ENCODE data around the gene NLRP3. TPM values are rescaled to one million over a fixed set of nuclear protein-coding genes. Genes with fewer than 3 reads are reported as not detected.

The NLRP3 gene
- total and polyA plus RNA-seq, 2 experiments from 2014 or later, result 0.42 TPM; not detected in 1

DNA sequence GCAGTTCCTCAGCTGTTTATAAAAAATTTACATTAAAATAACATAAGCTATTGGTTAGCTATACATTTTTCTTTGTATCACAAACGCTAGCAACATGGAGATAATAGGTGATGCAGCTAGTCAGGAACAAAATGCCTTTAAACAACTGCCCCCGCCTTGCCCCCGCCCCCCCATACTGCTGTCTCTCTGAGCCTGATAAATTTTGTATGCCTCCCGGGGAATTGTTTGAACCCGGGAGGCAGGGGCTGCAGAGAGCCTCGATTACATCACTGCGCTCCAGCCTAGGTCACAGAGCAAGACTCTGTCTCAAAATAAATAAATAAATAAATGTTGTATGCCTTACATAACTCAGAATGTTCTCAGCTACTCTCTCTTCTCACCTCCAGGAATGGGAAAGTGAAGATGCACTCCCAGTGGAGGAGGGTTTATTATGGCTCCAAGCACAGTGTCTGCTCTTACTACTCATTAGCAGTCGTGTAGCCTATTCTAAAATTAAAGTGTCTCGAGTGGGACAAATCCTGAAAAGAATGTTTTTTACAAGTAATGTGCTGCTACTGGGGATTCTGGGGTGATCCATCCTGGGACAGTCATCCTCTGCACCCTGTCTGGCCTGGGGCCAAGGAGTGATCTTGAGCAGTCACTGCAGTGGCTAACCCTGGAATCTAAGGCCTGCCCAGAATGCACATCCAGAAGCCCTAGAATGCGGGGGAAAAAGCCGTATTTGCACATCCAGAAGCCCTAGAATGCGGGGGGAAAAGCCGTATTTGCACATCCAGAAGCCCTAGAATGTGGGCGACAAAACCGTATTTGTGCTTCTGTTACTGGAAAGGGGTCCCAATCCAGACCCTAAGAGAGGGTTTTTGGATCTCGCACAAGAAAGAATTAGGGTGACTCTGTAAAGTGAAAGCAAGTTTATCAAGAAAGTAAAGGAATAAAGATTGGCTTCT, 44.9 kb upstream of the NLRP3 start (continued):
- TF ChIP-seq NANOG (IDR thresholded peaks at IDR 0.05; ENCODE audit: borderline replicate concordance) (no peak), EZH2 (IDR thresholded peaks at IDR 0.05; ENCODE audit: low read depth, unreplicated experiment) (no peak), JUNB (IDR thresholded peaks at IDR 0.05; ENCODE audit: unreplicated experiment) (no peak), STAT1 (IDR thresholded peaks at IDR 0.05; ENCODE audit: unreplicated experiment) (no peak), POLR2AphosphoS5 (IDR thresholded peaks at IDR 0.05; ENCODE audit: low read depth) (no peak), ZNF114 (CRISPR knock-in tag; IDR thresholded peaks at IDR 0.05) (no peak)
- TF ChIP-seq, protein P1, sequence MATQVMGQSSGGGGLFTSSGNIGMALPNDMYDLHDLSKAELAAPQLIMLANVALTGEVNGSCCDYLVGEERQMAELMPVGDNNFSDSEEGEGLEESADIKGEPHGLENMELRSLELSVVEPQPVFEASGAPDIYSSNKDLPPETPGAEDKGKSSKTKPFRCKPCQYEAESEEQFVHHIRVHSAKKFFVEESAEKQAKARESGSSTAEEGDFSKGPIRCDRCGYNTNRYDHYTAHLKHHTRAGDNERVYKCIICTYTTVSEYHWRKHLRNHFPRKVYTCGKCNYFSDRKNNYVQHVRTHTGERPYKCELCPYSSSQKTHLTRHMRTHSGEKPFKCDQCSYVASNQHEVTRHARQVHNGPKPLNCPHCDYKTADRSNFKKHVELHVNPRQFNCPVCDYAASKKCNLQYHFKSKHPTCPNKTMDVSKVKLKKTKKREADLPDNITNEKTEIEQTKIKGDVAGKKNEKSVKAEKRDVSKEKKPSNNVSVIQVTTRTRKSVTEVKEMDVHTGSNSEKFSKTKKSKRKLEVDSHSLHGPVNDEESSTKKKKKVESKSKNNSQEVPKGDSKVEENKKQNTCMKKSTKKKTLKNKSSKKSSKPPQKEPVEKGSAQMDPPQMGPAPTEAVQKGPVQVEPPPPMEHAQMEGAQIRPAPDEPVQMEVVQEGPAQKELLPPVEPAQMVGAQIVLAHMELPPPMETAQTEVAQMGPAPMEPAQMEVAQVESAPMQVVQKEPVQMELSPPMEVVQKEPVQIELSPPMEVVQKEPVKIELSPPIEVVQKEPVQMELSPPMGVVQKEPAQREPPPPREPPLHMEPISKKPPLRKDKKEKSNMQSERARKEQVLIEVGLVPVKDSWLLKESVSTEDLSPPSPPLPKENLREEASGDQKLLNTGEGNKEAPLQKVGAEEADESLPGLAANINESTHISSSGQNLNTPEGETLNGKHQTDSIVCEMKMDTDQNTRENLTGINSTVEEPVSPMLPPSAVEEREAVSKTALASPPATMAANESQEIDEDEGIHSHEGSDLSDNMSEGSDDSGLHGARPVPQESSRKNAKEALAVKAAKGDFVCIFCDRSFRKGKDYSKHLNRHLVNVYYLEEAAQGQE (IDR thresholded peaks at IDR 0.05; ENCODE audit: unreplicated experiment), result no peak

DNA sequence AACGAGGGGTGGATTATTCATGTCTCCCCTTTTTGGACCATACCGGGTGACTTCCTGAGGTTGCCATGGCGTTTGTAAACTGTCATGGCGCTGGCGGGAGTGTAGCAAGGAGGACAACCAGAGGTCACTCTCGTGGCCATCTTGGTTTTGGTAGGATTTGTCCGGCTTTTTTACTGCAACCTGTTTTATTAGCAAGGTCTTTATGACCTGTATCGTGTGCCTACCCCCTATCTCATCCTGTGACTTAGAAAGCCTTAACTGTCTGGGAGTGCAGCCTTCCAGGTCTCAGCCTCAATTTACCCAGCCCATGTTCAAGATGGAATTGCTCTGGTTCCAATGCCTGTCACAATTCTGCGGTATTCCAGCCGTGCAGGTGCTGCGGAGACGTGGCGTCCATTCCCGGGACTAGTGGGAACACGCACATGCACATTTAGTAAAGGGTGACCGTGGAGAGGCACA, 44.1 kb upstream of the NLRP3 start:
- Mint-ChIP-seq H3K9me3 (peaks cover 12% of the 10 kb centered on the region), H3K27me3 (ENCODE audit: insufficient read depth, low read depth, poor library complexity) (peaks cover 15% of the 10 kb centered on the region), H3K4me1 (peaks cover 62% of the 10 kb centered on the region), H3K27ac (no peak overlapping the region), H3K4me3 (no peak overlapping the region), H3K36me3 (ENCODE audit: low read depth) (peaks cover 10% of the 10 kb centered on the region)
- H3K9me2 ChIP-seq (ENCODE audit: insufficient read depth), result no peaks in the 10 kb centered on the region
- no peak overlapping the region for H3K27ac ChIP-seq (ENCODE audit: low read depth)
- H3K4me2 ChIP-seq, result no peak overlapping the region
- H2AFZ ChIP-seq, result no peak overlapping the region
- no peaks in the 10 kb centered on the region for H4K20me1 ChIP-seq (replicated peaks; ENCODE audit: insufficient read depth)
- no peaks in the 10 kb centered on the region for H3K36me3 ChIP-seq (ENCODE audit: insufficient read depth)
- peaks cover 16% of the 10 kb centered on the region for H3F3A ChIP-seq (replicated peaks; ENCODE audit: low read depth)
- H3K4me1 ChIP-seq (ENCODE audit: insufficient read depth), result peaks cover 46% of the 10 kb centered on the region
- ATAC-seq, result no peak
- no peaks in the 10 kb centered on the region for H3K79me2 ChIP-seq (replicated peaks; ENCODE audit: insufficient read depth)
- no peak for DNase-seq (ENCODE audit: low spot score)
- H3K27me3 ChIP-seq (ENCODE audit: insufficient read depth), result no peaks in the 10 kb centered on the region
- no peak overlapping the region for H3K4me3 ChIP-seq
- TF ChIP-seq CREB1 (CRISPR knock-in tag; IDR thresholded peaks at IDR 0.05; ENCODE audit: low read depth), result no peak
- TF ChIP-seq, protein P2, sequence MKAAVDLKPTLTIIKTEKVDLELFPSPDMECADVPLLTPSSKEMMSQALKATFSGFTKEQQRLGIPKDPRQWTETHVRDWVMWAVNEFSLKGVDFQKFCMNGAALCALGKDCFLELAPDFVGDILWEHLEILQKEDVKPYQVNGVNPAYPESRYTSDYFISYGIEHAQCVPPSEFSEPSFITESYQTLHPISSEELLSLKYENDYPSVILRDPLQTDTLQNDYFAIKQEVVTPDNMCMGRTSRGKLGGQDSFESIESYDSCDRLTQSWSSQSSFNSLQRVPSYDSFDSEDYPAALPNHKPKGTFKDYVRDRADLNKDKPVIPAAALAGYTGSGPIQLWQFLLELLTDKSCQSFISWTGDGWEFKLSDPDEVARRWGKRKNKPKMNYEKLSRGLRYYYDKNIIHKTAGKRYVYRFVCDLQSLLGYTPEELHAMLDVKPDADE (IDR thresholded peaks at IDR 0.05), result no peak
- TF ChIP-seq ZNF331 (CRISPR knock-in tag; IDR thresholded peaks at IDR 0.05; ENCODE audit: low read depth), result no peak
- TF ChIP-seq, protein P1 (IDR thresholded peaks at IDR 0.05; ENCODE audit: unreplicated experiment), result no peak
- no peak for TF ChIP-seq NANOG (IDR thresholded peaks at IDR 0.05; ENCODE audit: borderline replicate concordance)
- no peak for TF ChIP-seq JUNB (IDR thresholded peaks at IDR 0.05; ENCODE audit: unreplicated experiment)
- TF ChIP-seq, protein P3, sequence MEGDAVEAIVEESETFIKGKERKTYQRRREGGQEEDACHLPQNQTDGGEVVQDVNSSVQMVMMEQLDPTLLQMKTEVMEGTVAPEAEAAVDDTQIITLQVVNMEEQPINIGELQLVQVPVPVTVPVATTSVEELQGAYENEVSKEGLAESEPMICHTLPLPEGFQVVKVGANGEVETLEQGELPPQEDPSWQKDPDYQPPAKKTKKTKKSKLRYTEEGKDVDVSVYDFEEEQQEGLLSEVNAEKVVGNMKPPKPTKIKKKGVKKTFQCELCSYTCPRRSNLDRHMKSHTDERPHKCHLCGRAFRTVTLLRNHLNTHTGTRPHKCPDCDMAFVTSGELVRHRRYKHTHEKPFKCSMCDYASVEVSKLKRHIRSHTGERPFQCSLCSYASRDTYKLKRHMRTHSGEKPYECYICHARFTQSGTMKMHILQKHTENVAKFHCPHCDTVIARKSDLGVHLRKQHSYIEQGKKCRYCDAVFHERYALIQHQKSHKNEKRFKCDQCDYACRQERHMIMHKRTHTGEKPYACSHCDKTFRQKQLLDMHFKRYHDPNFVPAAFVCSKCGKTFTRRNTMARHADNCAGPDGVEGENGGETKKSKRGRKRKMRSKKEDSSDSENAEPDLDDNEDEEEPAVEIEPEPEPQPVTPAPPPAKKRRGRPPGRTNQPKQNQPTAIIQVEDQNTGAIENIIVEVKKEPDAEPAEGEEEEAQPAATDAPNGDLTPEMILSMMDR (conservative IDR thresholded peaks at IDR 0.05; ENCODE audit: low read depth in 2 of 2), result no peak
